Right renal cortex interstitium (tissue), 3 donors: ENCODE measurements around the gene SARDH. TPM values are rescaled to one million over a fixed set of nuclear protein-coding genes. Genes with fewer than 3 reads are reported as not detected.

Experiments used
- DNase-seq, 3 donors: peaks; one replicate each; pipeline ENCODE4 v3.0.0-alpha.2; 2013; ENCODE audit warnings: low read depth in 3 of 3, low spot score in 2 of 3
- polyA plus RNA-seq, 3 donors: library from polyadenylated mRNA; unstranded; fragments of 120-200 nt; gene quantifications; one replicate each; pipeline ENCODE4 v1.2.1, GENCODE V29; 2013; ENCODE audit not compliant: insufficient read length in 3 of 3

SARDH gene
- 1 to 10 TPM; 7.9 to 9.5 (median 9.3) TPM for polyA plus RNA-seq

- peak in 1 of 3 donors; percentile 43 for DNase-seq
Observed at GRCh38 chr9:133737774-133738639, at the start of gene SARDH. SARDH (minus strand) TSS chr9:133738352; CDS start chr9:133734173, 4,179 bp downstream.

GRCh38 chr9:133787754-133788025 is 49.5 kb upstream of the SARDH start:
- no peak for DNase-seq

GRCh38 chr9:133786907-133787753 is 49.0 kb upstream of the SARDH start:
- no peak for DNase-seq

GRCh38 chr9:133786371-133786753 is 48.2 kb upstream of the SARDH start:
- DNase-seq, result no peak

GRCh38 chr9:133785753-133786370 is 47.7 kb upstream of the SARDH start:
- no peak for DNase-seq

GRCh38 chr9:133784731-133785561 is 46.8 kb upstream of the SARDH start:
- DNase-seq, result no peak

- no peak for DNase-seq
Observed at GRCh38 chr9:133783331-133783731, 45.2 kb upstream of the SARDH start.

- DNase-seq, result peak; percentile 45 to 59 (median 51)
Observed at GRCh38 chr9:133782157-133783130, 44.3 kb upstream of the SARDH start.

- DNase-seq, result no peak
Observed at GRCh38 chr9:133781828-133782135, 43.6 kb upstream of the SARDH start.

- DNase-seq, result no peak
Observed at GRCh38 chr9:133780962-133781827, 43.0 kb upstream of the SARDH start.

GRCh38 chr9:133780404-133780945 is 42.3 kb upstream of the SARDH start:
- no peak for DNase-seq

GRCh38 chr9:133779516-133780403 is 41.6 kb upstream of the SARDH start:
- no peak for DNase-seq

- DNase-seq, result no peak
Observed at GRCh38 chr9:133779081-133779480, 40.9 kb upstream of the SARDH start.

- DNase-seq, result no peak
Observed at GRCh38 chr9:133778336-133779013, 40.3 kb upstream of the SARDH start.

- no peak for DNase-seq
Observed at GRCh38 chr9:133777871-133778270, 39.7 kb upstream of the SARDH start.

GRCh38 chr9:133777068-133777791 is 39.1 kb upstream of the SARDH start:
- DNase-seq, result no peak
